ENCODE measurements around the gene SERPIND1.
A peak's percentile ranks its signal among the peaks of the same experiment; 100 is the strongest.

Gene SERPIND1

DNA sequence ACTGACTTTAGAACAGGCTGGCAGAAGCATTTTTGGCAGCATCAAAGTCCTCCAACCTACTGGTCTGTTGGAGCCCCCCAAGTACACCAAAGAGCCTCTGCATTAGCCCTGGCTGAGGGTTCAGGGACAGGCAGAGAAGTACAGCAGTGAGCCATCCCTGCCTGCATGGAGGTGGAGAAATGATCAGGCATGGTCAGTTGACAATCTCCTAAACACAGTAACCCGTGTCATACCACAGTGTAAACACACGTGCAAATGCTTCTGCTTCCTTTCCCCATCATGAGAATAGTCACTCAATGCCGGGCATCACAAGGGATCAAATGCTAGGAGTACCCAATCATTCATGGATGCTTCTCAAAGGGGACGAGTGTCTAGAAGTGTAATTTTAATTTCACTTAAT, 8.2 kb downstream of the SERPIND1 start:
- TF ChIP-seq, protein P1, sequence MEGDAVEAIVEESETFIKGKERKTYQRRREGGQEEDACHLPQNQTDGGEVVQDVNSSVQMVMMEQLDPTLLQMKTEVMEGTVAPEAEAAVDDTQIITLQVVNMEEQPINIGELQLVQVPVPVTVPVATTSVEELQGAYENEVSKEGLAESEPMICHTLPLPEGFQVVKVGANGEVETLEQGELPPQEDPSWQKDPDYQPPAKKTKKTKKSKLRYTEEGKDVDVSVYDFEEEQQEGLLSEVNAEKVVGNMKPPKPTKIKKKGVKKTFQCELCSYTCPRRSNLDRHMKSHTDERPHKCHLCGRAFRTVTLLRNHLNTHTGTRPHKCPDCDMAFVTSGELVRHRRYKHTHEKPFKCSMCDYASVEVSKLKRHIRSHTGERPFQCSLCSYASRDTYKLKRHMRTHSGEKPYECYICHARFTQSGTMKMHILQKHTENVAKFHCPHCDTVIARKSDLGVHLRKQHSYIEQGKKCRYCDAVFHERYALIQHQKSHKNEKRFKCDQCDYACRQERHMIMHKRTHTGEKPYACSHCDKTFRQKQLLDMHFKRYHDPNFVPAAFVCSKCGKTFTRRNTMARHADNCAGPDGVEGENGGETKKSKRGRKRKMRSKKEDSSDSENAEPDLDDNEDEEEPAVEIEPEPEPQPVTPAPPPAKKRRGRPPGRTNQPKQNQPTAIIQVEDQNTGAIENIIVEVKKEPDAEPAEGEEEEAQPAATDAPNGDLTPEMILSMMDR (IDR thresholded peaks at IDR 0.05; ENCODE audit: borderline replicate concordance, control extremely low read depth, extremely low read depth, insufficient read depth, missing control alignments), result no peak
- DNase-seq (ENCODE audit: low spot score), result no peak
- in situ Hi-C loops (cut with MboI; ENCODE audit: low sequenced_read_pairs, unreplicated experiment), result loop anchor here (25.0 kb wide), 1 partner anchor 170 kb away; no protein-coding TSS in a partner anchor

- in situ Hi-C loops (cut with MboI; ENCODE audit: low sequenced_read_pairs, unreplicated experiment), result loop anchor here (25.0 kb wide), 1 partner anchor 170 kb away; no protein-coding TSS in a partner anchor
These were observed 8.8 kb downstream of the SERPIND1 start for GRCh38 chr22:20782596-20783299.

DNA sequence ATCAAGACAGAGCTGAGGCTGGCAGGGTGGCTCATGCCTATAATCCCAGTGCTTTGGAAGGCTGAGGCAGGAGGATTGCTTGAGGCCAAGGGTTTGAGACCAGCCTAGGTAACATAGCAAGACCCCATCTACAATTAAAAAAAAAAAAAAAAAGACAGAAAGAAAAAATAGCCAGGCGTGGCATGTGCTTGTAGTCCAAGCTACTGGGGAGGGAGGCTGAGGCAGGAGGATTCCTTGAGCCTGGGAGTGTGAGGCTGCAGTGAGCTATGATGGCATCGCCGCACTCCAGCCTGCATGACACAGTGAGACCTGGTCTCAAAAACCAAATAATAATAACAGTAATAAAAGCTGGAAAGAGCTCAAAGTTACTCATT, 9.4 kb downstream of the SERPIND1 start:
- TF ChIP-seq, protein P1 (IDR thresholded peaks at IDR 0.05; ENCODE audit: borderline replicate concordance, control extremely low read depth, extremely low read depth, insufficient read depth, missing control alignments), result no peak
- DNase-seq (ENCODE audit: low spot score), result no peak
- in situ Hi-C loops (cut with MboI; ENCODE audit: low sequenced_read_pairs, unreplicated experiment), result loop anchor here (25.0 kb wide), 1 partner anchor 171 kb away; no protein-coding TSS in a partner anchor

More at GRCh38 chr22:20782596-20783299, 8.8 kb downstream of the SERPIND1 start:
- TF ChIP-seq, protein P1 (IDR thresholded peaks at IDR 0.05; ENCODE audit: borderline replicate concordance, control extremely low read depth, extremely low read depth, insufficient read depth, missing control alignments), result no peak
- DNase-seq (ENCODE audit: low spot score), result no peak

DNA sequence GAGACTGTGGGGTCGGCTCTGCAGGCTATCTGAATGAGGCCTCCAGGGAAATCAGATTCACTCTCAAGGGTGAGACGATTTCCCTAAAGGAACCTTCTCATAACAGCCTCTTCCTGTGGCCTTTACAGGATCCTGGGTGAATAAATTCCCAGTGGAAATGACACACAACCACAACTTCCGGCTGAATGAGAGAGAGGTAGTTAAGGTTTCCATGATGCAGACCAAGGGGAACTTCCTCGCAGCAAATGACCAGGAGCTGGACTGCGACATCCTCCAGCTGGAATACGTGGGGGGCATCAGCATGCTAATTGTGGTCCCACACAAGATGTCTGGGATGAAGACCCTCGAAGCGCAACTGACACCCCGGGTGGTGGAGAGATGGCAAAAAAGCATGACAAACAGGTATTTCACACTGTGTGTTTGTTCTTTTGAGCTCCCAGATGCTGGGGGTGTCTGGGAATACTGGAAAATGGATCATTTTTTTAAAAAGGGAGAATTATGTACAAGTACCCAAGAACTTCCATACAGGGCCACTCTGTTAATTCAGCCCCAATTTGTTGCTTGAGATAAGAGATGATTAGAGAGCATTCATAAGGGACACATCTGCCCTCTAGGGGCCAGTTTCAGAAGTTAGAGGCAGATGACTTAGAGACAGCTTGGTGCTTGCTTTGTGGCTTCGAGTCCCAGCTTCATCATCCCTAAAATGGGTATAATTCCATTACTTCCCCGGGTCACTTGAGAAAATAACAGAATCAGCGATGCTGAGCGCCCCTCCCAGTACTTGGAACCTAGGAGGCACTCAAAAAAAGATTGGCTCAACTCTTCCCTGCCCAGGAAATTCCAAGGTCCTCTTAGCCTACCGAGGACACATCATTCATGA, 10.2 kb downstream of the SERPIND1 start:
- in situ Hi-C loops (cut with MboI; ENCODE audit: low sequenced_read_pairs, unreplicated experiment), result loop anchor here (25.0 kb wide), 1 partner anchor 172 kb away; no protein-coding TSS in a partner anchor
- DNase-seq (ENCODE audit: low spot score), result peak; percentile 80
- TF ChIP-seq, protein P1 (IDR thresholded peaks at IDR 0.05; ENCODE audit: borderline replicate concordance, control extremely low read depth, extremely low read depth, insufficient read depth, missing control alignments), result peak; percentile 70

- no peak for DNase-seq (ENCODE audit: low spot score)
- in situ Hi-C loops (cut with MboI; ENCODE audit: low sequenced_read_pairs, unreplicated experiment), result loop anchor here (25.0 kb wide), 1 partner anchor 173 kb away; no protein-coding TSS in a partner anchor
- TF ChIP-seq, protein P1 (IDR thresholded peaks at IDR 0.05; ENCODE audit: borderline replicate concordance, control extremely low read depth, extremely low read depth, insufficient read depth, missing control alignments), result no peak
These were observed 11.5 kb downstream of the SERPIND1 start for GRCh38 chr22:20785415-20785814.

DNA sequence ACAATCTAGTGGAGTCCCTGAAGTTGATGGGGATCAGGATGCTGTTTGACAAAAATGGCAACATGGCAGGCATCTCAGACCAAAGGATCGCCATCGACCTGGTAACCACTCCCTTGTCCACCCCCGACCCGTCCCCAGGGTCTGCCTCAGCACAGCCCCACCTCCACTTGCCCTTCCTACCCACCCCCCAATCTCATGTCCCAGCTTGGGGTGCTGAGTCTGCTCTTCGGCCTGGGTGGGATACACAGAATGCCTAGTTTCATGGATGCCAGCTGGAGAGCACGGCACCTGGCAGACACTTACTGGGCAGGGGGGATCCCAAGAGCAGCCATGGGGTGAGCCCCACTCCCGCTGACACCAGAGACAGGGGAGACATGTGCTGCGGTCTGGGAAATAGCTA, 12.1 kb downstream of the SERPIND1 start:
- in situ Hi-C loops (cut with MboI; ENCODE audit: low sequenced_read_pairs, unreplicated experiment), result loop anchor here (25.0 kb wide), 1 partner anchor 174 kb away; no protein-coding TSS in a partner anchor
- no peak for DNase-seq (ENCODE audit: low spot score)
- TF ChIP-seq, protein P1 (IDR thresholded peaks at IDR 0.05; ENCODE audit: borderline replicate concordance, control extremely low read depth, extremely low read depth, insufficient read depth, missing control alignments), result no peak
